ENCODE measurements around the gene LHX4.
"Not testable (repeated sequence)": the region's sequence is repeated elsewhere in the genome, so short reads cannot be mapped to it uniquely, and the experiment has no call there.

LHX4 gene

DNA sequence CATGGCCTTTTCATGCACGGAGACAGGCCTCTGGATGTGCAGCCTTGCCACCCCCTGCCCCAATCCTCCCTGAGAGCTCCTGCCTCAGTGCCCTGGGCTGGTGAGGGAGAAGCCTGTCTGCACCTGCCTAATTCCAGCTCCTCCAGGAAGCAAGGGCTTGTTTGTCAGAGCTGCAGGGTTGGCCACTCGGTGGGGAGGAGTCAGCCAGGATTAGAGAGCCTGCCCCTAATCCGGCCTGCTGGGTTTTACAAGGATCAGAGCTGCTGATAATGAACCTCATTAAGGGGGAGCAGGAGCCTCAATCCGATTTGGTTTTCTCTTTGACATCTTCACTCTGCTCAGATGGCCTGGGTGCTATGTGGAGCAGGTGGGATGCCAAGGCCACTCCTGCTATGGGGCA, 31.9 kb upstream of the LHX4 start:
- no peak for DNase-seq

DNA sequence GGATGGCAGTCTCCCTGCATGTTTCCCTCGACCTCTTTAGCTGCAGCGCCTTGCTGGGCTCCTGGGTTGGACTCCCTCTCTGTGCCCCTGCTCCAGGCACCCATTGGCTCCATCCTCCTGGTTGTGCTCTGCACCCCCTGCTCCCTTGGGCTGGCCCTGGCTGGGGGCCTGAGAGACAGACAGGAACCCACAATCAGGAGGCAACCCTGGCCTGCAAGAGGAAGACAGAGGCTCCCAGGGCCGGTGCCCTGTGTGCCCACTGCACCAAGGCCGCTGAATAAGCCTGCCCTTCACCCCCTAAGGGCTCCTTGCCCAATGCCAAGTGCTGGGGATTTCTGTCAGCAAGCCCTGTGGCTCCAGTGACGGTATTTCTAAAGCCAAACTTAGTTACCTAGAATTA, 31.5 kb upstream of the LHX4 start:
- DNase-seq, result no peak

DNA sequence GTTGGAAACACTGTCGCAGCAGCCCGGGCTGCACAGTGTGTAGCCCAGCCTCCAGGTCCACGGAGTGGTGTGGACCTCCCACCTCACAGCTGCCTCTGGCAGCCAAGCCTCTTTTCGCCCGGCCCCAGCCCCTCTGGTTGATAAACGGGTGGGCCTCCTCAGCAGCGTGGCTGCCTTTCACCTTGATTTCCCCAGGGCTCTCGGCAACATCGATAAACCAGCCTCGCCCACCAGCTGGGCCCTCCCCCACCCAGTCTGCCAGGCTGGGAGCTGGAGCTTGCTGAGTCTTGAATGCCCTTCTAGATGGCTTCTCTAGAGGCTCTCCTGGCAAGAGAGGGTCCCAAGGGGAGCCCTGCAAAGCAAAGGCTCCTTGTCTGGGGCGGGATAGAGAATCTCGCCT, 31.0 kb upstream of the LHX4 start:
- no peak for DNase-seq

DNA sequence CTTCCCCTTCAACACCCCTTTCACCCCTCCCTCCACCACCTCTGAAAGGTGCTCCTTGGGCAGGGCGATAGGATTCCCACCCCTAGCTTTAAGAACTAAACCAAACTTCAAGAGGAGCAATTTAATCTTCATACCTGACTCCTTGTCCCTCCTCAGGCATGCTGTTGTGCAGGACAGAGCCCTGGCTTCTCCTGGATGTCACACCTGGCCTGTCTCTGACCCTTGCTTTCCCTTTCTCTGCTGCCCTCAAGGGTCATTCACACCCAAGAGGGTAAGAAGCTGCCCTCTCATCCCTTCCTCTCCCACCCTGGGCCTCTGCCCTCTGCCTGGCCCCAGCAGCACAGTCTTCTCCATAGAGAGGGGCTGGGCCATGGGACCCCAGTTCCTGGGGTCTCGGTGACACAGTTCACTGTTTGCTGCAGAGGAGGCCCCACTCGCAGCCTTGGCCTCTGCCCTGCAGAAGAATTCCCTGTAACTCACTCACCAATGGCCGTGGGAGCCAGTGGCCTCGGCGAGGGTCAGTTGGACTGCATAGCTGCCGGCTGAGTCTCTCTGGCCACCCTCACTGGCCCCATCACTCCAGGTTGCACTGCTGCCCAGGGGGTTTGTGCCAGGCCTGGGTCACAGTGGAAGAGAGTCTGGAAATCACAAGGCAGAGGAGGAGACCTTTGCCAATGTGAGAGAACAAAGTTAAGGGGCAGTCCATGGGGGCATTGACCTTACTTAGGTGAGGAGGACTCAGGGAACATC, 28.4 kb upstream of the LHX4 start:
- no peak for DNase-seq

DNA sequence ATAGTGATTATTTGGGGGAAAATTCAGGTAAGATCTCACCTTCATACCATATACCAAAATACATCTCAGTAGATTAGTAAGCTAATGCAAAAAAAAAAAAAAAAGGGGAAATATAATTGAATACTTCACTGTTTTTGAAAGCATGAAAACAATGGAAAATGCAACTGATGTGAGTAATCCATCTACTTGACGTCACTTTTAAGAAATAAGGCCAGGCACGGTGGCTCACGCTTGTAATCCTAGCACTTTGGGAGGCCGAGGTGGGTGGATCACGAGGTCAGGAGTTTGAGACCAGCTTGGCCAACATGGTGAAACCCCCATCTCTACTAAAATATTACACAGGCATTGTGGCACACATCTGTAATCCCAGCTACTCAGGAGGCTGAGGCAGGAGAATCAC, 27.5 kb upstream of the LHX4 start:
- DNase-seq, result not testable (repeated sequence)

DNA sequence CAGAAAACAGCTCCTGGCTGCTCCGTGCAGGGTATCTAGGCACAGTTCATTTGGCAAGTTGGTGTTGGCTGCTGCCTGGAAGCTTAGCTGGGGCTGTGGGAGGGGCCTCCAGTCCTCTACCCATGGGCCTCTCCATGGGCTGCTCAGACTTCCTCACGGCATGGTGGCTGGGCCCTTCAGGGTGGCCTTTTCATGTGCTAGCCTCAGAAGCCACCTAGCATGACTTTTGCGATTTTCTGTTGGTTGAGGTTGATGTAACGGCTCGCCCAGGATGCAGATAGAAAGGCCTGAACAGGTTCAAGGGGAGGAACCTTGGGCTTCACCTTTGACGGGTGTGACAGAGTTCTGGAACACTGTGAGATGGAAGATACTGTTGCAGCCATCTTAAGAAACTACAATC, 25.8 kb upstream of the LHX4 start:
- DNase-seq, result no peak

DNA sequence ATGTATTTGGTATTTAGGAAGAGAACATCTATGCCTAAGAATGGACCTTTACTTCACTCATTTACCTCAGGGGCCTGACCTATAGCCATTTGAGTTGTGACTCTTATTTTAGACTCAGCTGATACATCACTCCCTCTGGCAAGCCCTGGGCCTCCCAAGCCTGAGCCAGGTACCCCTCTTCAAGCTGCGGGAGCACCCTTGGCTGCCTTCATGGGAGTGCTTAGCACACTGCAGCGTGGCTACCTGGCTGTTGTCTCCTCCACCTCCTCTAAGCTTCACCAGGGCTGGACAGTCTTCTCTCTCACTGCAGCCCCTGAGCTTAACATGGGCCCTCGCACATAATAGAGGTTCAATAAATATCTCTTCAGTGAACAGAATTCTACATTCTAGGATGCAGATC, 23.5 kb upstream of the LHX4 start:
- DNase-seq, result no peak

DNA sequence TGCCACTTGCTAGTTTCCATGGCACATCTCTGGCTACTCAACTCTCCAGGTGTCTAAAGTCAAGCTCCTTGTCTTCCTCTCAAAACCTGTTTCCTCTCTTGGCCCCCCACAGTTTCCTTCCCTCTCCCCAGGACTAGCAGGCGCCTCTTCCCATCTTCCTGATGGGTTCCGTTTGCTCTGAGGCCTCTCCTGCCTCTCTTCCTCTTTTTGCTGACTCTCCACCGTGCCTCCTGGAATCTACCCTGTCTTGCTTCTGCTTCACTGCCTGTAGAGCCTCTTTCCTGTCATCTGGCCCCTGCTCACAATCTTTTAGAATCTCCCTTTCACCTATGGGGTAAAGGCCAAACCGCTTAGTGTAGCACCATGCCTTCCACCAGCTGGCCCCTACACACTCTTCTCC, 21.8 kb upstream of the LHX4 start:
- peak; percentile 43 for DNase-seq

DNA sequence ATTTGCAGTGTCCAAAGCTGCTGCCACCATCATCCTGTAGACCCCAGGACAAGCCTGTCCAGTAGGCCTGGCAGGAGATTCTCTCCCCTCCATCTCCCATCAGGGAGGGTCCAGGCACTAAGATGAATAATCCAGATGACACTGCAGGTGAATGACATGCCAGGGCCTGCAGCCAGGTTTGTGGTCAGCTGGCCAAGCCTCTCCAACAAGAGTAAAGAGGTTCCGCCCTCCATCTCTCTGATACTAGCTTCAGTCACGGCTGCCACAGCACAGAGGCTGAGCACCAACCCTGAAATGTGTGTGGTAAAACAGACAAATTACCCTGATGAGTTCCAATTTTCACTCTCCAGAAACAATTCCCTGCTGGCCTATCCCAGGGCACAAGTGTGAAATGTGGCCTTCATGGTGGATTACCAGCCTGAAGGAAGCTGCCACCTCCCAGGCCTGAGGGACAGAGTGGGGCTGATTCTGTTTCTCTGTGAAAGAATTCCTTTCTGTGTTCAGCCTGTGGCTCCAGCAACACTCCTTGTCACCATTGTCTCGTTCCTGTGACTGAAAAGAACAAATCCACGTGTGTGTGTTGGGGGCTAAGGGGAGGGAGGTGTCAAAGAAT, 19.9 kb upstream of the LHX4 start:
- no peak for DNase-seq

DNA sequence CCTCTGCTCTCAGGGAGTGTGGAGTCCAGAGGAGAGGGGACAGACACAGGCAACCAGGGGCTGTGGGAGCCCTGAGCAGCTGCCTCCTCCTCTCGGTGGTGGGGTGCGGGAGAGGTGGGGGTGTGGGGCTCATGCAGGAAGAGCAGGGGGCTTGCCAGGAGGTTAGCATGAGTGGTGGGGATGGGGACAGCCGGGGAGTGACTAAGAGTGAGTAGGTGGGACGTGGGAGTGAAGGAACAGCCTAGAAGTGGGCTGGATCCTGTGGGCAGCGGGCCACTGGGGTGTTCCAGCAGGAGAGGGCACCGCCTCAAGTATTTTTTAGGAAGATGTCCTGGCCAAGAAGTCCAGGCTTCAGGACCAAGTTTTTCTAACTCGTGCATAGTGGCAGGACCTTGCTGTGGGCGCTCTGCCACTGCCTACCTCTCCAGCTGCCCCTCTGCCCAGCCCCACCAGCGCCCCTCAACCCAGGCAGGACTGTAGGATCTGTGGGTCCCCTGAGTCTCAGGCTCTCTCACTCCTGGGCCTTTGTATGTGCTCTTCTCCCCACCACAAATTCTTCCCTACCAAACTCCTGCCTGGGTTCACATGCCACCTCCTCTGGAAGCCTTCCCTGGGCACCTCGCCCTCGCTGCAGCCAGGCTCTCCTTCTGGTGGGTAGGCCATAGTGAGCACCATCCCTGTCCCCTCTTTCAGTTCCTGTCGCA, 18.8 kb upstream of the LHX4 start:
- no peak for DNase-seq

DNA sequence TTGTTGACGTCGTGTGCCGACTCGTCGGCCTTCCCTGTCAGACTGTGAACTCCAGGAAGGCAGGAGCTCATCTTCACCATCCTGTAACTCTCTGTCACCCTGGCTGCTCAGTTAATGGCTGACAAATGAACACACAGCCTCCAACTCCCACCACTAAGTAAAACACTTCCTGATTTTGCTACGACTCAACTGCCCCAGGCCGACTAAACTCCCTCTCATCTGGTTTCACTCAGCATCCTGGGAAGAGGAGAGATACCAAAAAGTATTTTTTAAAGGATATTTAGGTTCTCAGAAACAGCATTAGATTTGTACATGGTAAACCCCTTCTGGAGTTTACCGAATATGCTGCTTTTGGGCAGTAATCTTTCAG, 18.2 kb upstream of the LHX4 start:
- DNase-seq, result no peak

DNA sequence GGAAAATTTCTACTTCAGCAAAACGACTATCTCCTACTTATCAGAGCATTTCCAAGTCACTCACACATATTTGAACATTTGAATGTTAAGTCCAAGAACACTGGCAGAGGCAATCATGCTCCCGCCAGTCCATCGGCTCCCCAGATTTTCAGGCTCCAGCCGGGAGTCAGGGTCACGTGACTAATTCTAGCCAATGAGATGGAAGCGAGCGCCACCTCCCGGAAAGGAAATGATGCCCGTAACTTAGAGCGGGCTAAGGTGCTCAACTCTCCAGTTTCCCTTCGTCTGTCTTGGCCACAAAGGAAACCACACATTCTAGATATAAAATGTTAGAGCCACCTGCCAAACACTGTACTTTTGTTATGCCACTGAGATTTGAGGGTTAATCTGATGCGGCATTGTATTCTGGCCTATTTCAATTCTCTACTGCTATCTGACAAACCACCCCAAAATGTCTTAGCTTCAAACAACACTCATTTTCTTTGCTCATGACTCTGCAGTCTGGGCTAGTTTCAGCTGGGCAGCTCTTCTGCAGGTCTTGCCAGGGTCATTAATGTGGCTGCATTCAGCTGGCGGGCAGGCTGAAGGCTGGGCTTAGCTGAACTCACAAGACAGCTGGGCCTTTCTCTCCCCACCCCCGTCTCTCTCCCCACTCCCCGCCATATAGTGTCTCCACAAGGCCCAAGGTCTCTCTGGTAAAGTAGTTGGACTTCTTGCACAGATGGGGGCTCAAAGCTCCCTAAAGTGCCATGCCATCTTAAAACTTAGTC, 16.5 kb upstream of the LHX4 start:
- DNase-seq, result peak; percentile 40

DNA sequence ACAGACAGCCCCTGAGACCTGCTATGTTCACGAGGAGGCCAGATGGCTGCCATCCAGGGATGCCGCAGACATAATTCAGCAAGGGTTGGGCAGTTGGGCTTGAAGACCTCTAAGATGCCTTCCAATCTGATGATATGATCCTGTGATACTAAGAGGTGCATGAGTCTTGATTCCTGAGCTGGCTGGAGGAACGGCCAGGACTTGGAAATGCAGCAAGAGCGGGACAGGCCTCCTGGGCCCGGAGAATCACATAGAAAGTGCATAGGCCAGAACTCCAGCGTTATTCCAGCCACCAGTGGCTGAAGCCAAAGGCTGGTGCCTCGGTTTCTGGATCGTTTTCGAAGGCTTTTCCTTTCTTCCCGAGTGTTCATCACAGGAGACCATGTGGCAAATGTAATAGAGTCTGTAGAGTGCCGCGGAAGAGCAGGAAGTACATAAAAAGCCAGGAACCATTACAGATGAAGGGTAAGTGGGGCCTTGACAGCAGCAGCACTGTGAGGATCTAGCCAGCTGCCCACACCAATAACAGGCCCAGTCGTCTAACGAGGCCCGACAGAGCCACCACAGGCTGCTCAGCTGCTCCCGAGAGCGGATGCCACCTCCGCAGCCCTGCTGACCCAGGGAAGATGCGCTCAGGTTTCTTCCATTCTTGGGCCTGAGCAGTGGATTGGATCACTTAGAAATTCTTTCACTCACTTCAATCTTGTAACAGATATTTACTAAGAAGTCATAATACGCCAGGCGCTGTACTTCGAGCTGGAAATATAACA, 14.0 kb upstream of the LHX4 start:
- no peak for DNase-seq

DNA sequence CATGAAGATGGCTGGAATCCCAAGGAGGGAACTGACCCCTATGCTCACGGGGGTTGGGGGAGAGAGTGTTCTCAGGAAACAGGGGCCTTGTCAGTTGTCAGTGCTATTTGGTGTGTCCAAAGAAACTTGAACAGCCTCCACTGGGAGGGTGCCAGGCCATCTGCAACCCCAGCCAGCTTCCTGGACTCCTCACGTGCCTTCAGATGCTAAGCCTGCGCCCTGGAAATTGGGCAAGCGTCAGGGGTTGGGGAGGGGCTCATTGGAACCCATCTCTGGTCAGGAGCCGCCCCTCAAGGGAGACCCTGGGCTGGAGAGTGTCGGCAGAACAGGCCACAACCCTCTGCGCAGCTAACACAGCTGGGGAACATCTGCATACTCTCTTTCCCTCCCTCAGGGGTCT, 13.1 kb upstream of the LHX4 start:
- no peak for DNase-seq

DNA sequence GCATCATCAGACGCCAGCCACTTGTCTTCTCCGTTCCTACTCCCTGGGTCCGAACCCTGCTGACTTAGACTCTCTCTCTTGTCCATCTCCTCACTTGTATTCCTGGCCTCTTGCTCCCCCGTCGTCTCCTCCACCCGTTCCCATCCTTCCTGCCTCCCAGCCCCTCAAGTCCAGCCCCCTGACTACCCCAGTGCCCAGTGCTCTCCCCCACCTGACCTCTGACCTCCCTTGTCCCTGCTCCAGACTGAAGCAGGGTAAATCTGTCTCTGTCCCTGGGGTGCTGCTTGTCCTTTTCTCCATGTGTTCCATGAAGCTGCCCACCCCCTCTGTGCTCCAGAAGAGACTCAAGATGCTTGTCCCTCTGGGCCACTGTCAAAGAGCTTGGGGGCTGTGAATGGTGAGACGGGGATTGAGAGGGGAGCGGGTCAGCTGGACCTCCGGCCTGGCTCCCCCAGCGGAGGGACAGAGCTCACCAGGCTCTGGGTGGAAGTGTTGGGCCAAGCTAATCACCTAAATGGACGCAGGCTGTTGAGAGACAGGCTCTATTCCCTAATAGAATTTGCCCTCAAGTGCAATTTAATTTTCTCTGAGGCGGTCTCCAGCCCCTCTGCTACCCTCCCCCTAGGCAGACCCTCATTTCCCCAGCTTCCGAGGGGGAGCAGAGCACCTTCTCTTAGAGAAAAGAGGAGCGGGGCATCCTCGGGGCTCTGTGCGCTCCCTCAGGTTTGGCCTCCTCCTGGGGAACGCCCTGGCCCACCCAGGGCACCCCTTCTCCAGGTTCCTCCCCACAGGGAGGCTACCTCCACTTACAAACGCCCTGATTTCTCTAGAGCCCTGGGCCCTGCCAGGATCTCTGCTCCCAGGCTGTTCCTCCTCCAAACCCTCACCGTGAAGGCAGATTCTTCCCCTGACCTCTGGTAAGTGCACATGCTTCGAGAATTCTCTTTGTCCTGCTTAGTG, 11.0 kb upstream of the LHX4 start:
- DNase-seq, result no peak

DNA sequence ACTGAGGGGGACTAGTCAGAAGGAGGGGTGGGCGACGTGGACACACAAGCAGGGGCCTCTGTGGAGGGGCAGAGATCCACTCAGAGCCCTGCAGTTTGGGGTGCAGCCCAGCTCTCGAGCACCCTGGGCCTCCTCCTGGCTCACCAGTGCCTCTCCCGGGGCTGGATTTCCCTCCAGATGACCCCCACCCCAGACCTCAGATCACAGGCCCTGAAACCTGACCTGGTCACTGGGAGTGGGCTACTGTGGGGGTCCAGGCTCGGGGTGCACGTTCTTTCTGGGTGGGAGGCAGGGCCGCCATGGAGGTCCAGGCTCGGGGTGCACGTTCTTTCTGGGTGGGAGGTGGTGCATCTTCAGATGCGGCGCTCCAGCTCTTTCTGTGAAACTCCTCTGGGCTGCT, 10.3 kb upstream of the LHX4 start:
- DNase-seq, result no peak

DNA sequence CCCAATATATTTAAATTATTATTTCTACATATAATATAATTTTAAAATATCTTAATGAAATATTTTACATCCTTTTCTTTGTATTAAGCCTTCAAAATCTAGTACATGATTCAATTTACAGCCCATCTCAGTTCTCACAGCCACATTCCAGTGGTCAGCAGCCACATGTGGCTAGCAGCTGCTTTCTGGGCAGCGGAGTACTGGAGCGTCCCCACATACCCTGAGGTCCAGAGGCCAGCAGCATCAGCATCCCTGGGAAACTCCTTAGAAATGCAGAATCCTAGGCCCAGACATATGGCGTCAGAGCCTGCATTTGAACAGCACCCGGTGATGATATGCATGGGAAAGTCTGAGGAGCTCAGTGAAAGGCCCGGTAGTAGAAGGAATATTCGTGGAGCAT, 8.6 kb upstream of the LHX4 start:
- DNase-seq, result no peak

DNA sequence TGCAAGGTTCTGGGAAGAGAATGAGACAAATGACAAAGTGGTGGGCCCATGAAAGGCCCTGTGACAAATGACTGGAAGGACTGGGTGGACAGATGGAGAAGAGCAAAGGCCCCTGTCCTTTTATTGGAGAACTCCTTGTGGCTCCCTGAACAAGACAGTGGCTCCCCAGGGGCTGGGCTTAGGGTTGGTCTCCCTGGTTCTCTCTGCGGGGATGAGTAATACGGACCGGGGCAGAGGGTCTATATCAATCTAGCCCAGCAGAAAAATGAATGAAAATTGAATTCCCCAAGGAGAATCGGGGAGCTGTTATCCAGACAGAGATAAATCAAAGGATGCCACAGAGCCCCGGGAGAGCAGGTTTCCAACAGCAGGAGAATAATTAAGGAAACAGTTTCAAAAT, 5.2 kb upstream of the LHX4 start:
- DNase-seq, result no peak

DNA sequence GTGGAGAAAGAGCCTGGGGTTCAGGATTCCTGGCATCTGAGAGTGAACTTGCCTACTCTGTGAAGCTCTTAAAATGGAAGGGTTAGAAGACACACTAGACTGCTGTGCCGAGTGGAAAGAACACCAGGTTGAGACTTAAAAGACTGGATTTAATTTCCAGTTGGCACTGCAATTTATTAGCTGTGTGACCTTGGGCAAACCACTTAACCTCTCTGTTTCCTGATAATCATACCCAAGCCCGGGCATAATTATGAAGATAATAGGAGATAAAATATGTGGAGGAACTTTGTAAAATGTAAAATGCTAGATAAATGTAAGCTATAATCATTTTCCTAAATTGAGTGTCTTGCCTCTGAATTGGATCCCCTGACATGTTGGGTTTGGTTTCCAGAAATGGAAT, 4.7 kb upstream of the LHX4 start:
- DNase-seq, result no peak

DNA sequence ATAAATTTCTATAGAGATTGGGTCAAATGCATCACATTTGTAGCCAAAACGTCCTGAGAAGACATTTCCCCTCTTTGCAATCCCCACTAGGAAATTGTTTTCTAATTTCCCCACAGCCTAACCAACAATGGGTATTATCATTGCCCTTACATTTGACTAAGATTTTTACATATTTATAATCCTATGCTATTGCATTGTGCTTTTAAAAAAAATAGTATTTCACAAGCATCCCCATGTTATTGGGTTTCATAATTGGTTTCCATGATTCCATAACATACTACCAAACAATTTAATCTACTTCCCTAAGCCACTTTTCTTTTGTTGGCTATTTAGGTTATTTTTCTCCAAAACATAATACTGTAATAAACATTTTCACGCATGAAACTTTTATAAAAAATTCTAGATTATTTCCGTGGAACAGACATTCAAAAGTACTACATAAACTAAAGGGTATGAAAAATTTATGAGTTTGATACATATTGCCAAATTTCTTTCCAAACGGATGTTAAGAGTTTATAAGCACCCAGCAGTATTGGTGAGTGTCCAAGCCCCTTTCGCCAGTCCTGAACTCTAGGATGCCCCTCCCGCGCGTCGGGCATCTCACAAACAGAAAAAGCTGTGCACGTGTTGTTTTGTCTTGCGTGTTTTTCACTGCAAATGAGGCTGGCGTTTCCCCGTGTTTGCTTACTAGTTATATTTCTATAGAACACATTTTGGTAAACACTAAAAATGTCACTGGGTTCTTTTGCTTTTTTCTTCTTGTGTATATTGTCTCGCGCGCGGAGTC, 2.0 kb upstream of the LHX4 start:
- DNase-seq, result no peak

Measured in GF-D8 (cell line).